Neural cell (in vitro differentiated cells): ENCODE results near the gene HMGN2. TPM values are rescaled to one million over a fixed set of nuclear protein-coding genes. Genes with fewer than 3 reads are reported as not detected.

ENCODE experiments used
- H2AFZ ChIP-seq: fragments of 200-600, 300-800 bp; sonication (generic), shearing (Covaris generic); 2 replicates; pipeline ENCODE4 v1.6.0; 2014; ENCODE audit warnings: low read depth, mild to moderate bottlenecking, antibody characterized with exemption, low read length, moderate library complexity
- H3F3A ChIP-seq: fragments of 200-600 bp; shearing (Covaris generic); 2 replicates; pipeline ENCODE4 v1.6.1; 2016; ENCODE audit warnings: mild to moderate bottlenecking, moderate library complexity, mixed read lengths, antibody characterized with exemption, low read length; ENCODE audit not compliant: insufficient read depth, poor library complexity, severe bottlenecking
- H3K27ac ChIP-seq: fragments of 200-600, 300-800 bp; sonication (generic), shearing (Covaris generic); 2 replicates; pipeline ENCODE4 v1.5.1; 2014; ENCODE audit warnings: mild to moderate bottlenecking, low read length, moderate library complexity
- H3K27me3 ChIP-seq: fragments of 300-800, 200-600 bp; sonication (generic), shearing (Covaris generic); 2 replicates; pipeline ENCODE4 v1.6.0; 2014; ENCODE audit warnings: mild to moderate bottlenecking, low read depth, low read length, moderate library complexity; ENCODE audit not compliant: insufficient read depth
- H3K36me3 ChIP-seq: fragments of 300-800, 200-600 bp; sonication (generic), shearing (Covaris generic); 2 replicates; pipeline ENCODE4 v1.5.1; 2014; ENCODE audit warnings: mild to moderate bottlenecking, antibody characterized with exemption, low read length, moderate library complexity; ENCODE audit not compliant: insufficient read depth
- H3K4me2 ChIP-seq: fragments of 300-800, 200-600 bp; sonication (generic), shearing (Covaris generic); 2 replicates; pipeline ENCODE4 v1.6.0; 2014; ENCODE audit warnings: mild to moderate bottlenecking, low read length
- H3K4me3 ChIP-seq: fragments of 300-800, 200-600 bp; sonication (generic), shearing (Covaris generic); 2 replicates; pipeline ENCODE4 v1.5.1; 2014; ENCODE audit warnings: mild to moderate bottlenecking, low read length, moderate library complexity
- H3K79me2 ChIP-seq: fragments of 200-600 bp; shearing (Covaris generic); replicated peaks from 2 replicates; pipeline ENCODE4 v1.6.0; 2014; ENCODE audit warnings: mild to moderate bottlenecking, low read length, moderate library complexity; ENCODE audit not compliant: insufficient read depth
- H3K9ac ChIP-seq: fragments of 300-800, 200-600 bp; sonication (generic), shearing (Covaris generic); 2 replicates; pipeline ENCODE4 v1.6.1; 2016; ENCODE audit warnings: mild to moderate bottlenecking, low read length, mixed read lengths
- H3K9me2 ChIP-seq: fragments of 200-600 bp; shearing (Covaris generic); 2 replicates; pipeline ENCODE4 v1.6.1; 2016; ENCODE audit warnings: mild to moderate bottlenecking, low read length, mixed read lengths; ENCODE audit not compliant: insufficient read depth
- H3K9me3 ChIP-seq: fragments of 200-600, 300-800 bp; sonication (generic), shearing (Covaris generic); 2 replicates; pipeline ENCODE4 v1.6.1; 2016; ENCODE audit warnings: mild to moderate bottlenecking, mixed run types, low read length, moderate library complexity, mixed read lengths
- H4K20me1 ChIP-seq: fragments of 200-600 bp; shearing (Covaris generic); 2 replicates; pipeline ENCODE4 v1.6.1; 2016; ENCODE audit warnings: mild to moderate bottlenecking, mixed run types; ENCODE audit not compliant: insufficient read depth
- EP300 ChIP-seq: fragments of 450-650 bp; conservative IDR thresholded peaks from 2 replicates; pipeline ENCODE4 v1.6.1; 2014; ENCODE audit warnings: antibody characterized with exemption, mild to moderate bottlenecking, moderate library complexity; ENCODE audit not compliant: poor library complexity, severe bottlenecking
- EZH2 ChIP-seq: fragments of 200-600, 300-800 bp; shearing (Covaris generic), sonication (generic); IDR thresholded peaks from 2 replicates; pipeline ENCODE4 v1.6.1; 2014; ENCODE audit warnings: antibody characterized with exemption, low read length, borderline replicate concordance, mild to moderate bottlenecking; ENCODE audit not compliant: insufficient read depth, poor library complexity, severe bottlenecking
- MXI1 ChIP-seq: fragments of 450-650 bp; conservative IDR thresholded peaks from 2 replicates; pipeline ENCODE4 v1.6.1; 2014; ENCODE audit warnings: antibody characterized with exemption, mild to moderate bottlenecking; ENCODE audit not compliant: poor library complexity, severe bottlenecking
- POLR2AphosphoS5 ChIP-seq: IDR thresholded peaks from 2 replicates; pipeline ENCODE4 v1.6.1; 2012
- RAD21 ChIP-seq: fragments of 450-650 bp; conservative IDR thresholded peaks from 2 replicates; pipeline ENCODE4 v1.6.1; 2014; ENCODE audit warnings: antibody characterized with exemption, mild to moderate bottlenecking, moderate library complexity
- SMC3 ChIP-seq: fragments of 450-650 bp; conservative IDR thresholded peaks from 2 replicates; pipeline ENCODE4 v1.6.1; 2014; ENCODE audit warnings: antibody characterized with exemption, mild to moderate bottlenecking, moderate library complexity; ENCODE audit not compliant: poor library complexity
- TAF1 ChIP-seq: IDR thresholded peaks from 2 replicates; pipeline ENCODE4 v1.6.1; 2012; ENCODE audit warnings: low read depth
- polyA plus RNA-seq: library from polyadenylated mRNA; depleted of rRNA; stranded (reverse); fragments of >200 nt; gene quantifications from 2 replicates; pipeline ENCODE4 v1.2.3, GENCODE V29; 2014
- TF ChIP-seq, protein P1 (sequence below): fragments of 450-650 bp; IDR thresholded peaks from 2 replicates; pipeline ENCODE4 v1.5.1; 2014; ENCODE audit warnings: antibody characterized with exemption, mild to moderate bottlenecking, moderate library complexity; ENCODE audit not compliant: poor library complexity, severe bottlenecking
- TF ChIP-seq, protein P2 (sequence below): IDR thresholded peaks from 2 replicates; pipeline ENCODE4 v1.6.1; 2012; ENCODE audit warnings: borderline replicate concordance

The HMGN2 gene
- polyA plus RNA-seq, 1 donor from 2014 or later = 615 TPM

DNA sequence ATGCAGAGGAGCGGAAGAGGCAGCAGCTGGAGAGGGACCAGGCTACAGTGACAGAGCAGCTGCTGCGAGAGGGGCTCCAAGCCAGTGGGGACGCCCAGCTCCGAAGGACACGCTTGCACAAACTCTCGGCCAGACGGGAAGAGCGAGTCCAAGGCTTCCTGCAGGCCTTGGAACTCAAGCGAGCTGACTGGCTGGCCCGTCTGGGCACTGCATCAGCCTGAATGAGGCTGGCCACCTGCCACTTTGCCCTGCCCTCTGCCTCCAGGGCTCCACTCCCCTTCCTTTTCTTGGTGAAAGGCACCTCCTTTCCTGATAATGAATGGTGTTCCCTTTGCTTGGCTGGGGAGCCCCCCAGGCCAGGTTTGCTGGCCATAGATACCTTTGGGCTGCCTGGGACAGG lies 3.3 kb upstream of the HMGN2 start:
- Histone ChIP-seq H3K9me3 (no peaks in the 10 kb centered on the region), H4K20me1 (peaks cover 9% of the 10 kb centered on the region), H2AFZ (no peak overlapping the region), H3F3A (no peaks in the 10 kb centered on the region), H3K27me3 (no peaks in the 10 kb centered on the region), H3K4me3 (no peak overlapping the region), H3K27ac (no peak overlapping the region), H3K9ac (no peak overlapping the region), H3K4me2 (no peak overlapping the region), H3K36me3 (no peaks in the 10 kb centered on the region), H3K79me2 (peaks cover 10% of the 10 kb centered on the region), H3K9me2 (no peaks in the 10 kb centered on the region)
- TF ChIP-seq MXI1 = no peak
- no peak for TF ChIP-seq EP300
- TF ChIP-seq POLR2AphosphoS5 = no peak
- TF ChIP-seq RAD21 = no peak
- TF ChIP-seq, protein P1, sequence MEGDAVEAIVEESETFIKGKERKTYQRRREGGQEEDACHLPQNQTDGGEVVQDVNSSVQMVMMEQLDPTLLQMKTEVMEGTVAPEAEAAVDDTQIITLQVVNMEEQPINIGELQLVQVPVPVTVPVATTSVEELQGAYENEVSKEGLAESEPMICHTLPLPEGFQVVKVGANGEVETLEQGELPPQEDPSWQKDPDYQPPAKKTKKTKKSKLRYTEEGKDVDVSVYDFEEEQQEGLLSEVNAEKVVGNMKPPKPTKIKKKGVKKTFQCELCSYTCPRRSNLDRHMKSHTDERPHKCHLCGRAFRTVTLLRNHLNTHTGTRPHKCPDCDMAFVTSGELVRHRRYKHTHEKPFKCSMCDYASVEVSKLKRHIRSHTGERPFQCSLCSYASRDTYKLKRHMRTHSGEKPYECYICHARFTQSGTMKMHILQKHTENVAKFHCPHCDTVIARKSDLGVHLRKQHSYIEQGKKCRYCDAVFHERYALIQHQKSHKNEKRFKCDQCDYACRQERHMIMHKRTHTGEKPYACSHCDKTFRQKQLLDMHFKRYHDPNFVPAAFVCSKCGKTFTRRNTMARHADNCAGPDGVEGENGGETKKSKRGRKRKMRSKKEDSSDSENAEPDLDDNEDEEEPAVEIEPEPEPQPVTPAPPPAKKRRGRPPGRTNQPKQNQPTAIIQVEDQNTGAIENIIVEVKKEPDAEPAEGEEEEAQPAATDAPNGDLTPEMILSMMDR = no peak
- TF ChIP-seq EZH2 = no peak
- no peak for TF ChIP-seq TAF1
- no peak for TF ChIP-seq SMC3
- TF ChIP-seq, protein P2, sequence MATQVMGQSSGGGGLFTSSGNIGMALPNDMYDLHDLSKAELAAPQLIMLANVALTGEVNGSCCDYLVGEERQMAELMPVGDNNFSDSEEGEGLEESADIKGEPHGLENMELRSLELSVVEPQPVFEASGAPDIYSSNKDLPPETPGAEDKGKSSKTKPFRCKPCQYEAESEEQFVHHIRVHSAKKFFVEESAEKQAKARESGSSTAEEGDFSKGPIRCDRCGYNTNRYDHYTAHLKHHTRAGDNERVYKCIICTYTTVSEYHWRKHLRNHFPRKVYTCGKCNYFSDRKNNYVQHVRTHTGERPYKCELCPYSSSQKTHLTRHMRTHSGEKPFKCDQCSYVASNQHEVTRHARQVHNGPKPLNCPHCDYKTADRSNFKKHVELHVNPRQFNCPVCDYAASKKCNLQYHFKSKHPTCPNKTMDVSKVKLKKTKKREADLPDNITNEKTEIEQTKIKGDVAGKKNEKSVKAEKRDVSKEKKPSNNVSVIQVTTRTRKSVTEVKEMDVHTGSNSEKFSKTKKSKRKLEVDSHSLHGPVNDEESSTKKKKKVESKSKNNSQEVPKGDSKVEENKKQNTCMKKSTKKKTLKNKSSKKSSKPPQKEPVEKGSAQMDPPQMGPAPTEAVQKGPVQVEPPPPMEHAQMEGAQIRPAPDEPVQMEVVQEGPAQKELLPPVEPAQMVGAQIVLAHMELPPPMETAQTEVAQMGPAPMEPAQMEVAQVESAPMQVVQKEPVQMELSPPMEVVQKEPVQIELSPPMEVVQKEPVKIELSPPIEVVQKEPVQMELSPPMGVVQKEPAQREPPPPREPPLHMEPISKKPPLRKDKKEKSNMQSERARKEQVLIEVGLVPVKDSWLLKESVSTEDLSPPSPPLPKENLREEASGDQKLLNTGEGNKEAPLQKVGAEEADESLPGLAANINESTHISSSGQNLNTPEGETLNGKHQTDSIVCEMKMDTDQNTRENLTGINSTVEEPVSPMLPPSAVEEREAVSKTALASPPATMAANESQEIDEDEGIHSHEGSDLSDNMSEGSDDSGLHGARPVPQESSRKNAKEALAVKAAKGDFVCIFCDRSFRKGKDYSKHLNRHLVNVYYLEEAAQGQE = no peak

DNA sequence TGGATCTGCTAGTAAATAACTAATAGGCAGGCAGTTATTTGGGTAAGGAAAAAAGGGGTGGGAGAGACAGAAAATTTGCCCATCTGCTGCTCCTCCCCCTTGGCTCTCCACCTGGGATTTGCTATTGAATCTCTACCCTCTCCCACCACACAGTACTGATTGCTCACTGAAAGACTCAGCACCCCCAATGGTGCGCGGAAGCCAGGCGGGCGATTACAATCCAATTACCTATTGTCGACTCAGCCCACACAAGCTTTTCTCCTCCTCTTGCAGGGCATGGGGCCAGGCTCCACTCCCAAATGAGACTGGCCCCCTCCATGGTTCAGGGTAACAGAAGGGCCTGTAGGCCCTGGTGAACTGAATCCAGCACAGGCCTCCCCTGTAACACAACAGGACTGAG lies 2.7 kb upstream of the HMGN2 start:
- Histone ChIP-seq H3K27ac (no peak overlapping the region), H3F3A (no peaks in the 10 kb centered on the region), H3K36me3 (no peaks in the 10 kb centered on the region)

More for the DNA sequence above, 2.7 kb upstream of the HMGN2 start:
- H3K4me3 ChIP-seq = no peak overlapping the region
- peaks cover 17% of the 10 kb centered on the region for H3K79me2 ChIP-seq
- no peaks in the 10 kb centered on the region for H3K9me2 ChIP-seq
- H2AFZ ChIP-seq = no peak overlapping the region
- H3K4me2 ChIP-seq = no peak overlapping the region
- TF ChIP-seq MXI1 = no peak
- TF ChIP-seq POLR2AphosphoS5 = no peak
- TF ChIP-seq, protein P2 = no peak
- TF ChIP-seq SMC3 = no peak
- no peak for TF ChIP-seq TAF1
- no peak for TF ChIP-seq EP300
- no peak for TF ChIP-seq RAD21
- no peak overlapping the region for H3K9ac ChIP-seq
- no peaks in the 10 kb centered on the region for H3K9me3 ChIP-seq
- peaks cover 16% of the 10 kb centered on the region for H4K20me1 ChIP-seq
- H3K27me3 ChIP-seq = no peaks in the 10 kb centered on the region
